ENCODE measurements around the gene SLC4A3. TPM values are rescaled to one million over a fixed set of nuclear protein-coding genes. Genes with fewer than 3 reads are reported as not detected.

SLC4A3 gene
- total RNA-seq, 1 experiment from 2014 or later: 7.3 TPM

DNA sequence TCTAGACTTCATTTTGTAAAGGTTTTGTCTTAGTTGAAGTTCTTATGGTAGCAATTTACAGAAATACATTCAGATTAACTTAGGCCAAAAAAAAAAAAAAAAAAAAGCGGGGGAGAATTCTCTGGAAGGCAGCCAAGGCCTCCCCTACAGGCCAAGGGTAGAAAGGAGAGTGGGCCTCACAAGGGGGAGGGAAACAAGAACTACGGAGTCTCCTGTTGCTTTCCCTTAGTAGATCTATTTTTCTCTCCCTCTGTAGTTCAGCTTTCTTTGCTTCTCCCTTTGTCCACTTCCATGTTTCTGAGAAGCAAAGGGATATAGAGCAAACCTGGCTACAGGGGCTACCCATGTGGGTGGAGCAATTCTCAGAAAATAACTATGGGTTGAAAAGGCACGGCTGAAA lies 32.2 kb upstream of the SLC4A3 start:
- Histone ChIP-seq H3K36me3 (ENCODE audit: low read depth) (no peaks in the 10 kb centered on the region), H3K4me2 (no peak overlapping the region), H3K79me2 (ENCODE audit: low read depth) (peaks cover 15% of the 10 kb centered on the region; the same call in 1 of the 2 replicates), H3K4me3 (no peak overlapping the region), H3F3A (ENCODE audit: insufficient read depth, low read depth) (peaks cover 25% of the 10 kb centered on the region), H3K27me3 (ENCODE audit: insufficient read depth, low read depth) (no peaks in the 10 kb centered on the region), H3K4me1 (replicated peaks; ENCODE audit: insufficient read depth) (peaks cover 19% of the 10 kb centered on the region), H2AFZ (no peak overlapping the region), H3K9me2 (ENCODE audit: insufficient read depth) (no peaks in the 10 kb centered on the region), H3K9me3 (ENCODE audit: insufficient read depth, low read depth) (no peaks in the 10 kb centered on the region), H3K27ac (no peak overlapping the region), H4K20me1 (ENCODE audit: insufficient read depth) (no peaks in the 10 kb centered on the region)
- no peak for DNase-seq
- intact Hi-C loops (cut with micrococcal nuclease; ENCODE audit: unreplicated experiment): no loop called here
- BruUV-seq (replicated peaks): no TSS peak
- CTCF ChIA-PET: interaction anchor here (0.7 kb wide), 1 partner anchor 24 kb away, joined by 5 read pairs; the partner anchor contains the start of gene OBSL1
- POLR2A ChIA-PET (ENCODE audit: unreplicated experiment): interaction anchor here (0.6 to 0.7 kb wide), 2 partner anchors 24 to 26 kb away, joined by 3 to 6 read pairs; no protein-coding TSS in a partner anchor
- TF ChIP-seq, protein P1, sequence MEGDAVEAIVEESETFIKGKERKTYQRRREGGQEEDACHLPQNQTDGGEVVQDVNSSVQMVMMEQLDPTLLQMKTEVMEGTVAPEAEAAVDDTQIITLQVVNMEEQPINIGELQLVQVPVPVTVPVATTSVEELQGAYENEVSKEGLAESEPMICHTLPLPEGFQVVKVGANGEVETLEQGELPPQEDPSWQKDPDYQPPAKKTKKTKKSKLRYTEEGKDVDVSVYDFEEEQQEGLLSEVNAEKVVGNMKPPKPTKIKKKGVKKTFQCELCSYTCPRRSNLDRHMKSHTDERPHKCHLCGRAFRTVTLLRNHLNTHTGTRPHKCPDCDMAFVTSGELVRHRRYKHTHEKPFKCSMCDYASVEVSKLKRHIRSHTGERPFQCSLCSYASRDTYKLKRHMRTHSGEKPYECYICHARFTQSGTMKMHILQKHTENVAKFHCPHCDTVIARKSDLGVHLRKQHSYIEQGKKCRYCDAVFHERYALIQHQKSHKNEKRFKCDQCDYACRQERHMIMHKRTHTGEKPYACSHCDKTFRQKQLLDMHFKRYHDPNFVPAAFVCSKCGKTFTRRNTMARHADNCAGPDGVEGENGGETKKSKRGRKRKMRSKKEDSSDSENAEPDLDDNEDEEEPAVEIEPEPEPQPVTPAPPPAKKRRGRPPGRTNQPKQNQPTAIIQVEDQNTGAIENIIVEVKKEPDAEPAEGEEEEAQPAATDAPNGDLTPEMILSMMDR (conservative IDR thresholded peaks at IDR 0.05): no peak
- no peak for TF ChIP-seq EZH2 (IDR thresholded peaks at IDR 0.05; ENCODE audit: low read depth)

DNA sequence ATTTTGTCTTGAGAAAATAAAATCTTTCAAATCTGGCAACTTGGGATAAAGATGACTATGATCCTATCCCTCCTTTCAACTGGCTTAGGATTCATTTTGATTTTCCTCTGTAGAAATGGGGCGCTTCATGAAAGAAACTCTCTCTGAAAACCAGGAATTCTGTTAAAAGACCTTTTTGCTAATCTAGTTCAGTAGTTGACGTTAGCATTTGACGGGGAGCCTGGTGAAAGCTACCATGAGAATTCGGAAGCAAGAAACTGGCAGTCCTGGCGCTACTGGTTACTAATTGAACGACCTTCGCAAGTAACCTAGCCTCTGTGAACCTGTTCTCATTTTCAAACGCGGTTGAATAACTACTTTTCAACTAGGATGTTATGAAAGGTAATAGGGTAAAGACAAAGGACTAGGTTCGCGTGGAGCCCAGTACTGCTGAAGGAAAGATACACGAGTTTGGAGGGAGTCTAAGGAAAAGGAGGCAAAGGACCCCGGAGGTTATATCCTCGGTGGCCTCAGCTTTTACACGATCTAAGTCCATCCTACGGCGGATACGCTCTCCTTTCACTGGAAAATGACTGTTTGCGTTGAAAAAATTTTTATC lies 30.4 kb upstream of the SLC4A3 start:
- peaks cover 25% of the 10 kb centered on the region for H3F3A ChIP-seq (ENCODE audit: insufficient read depth, low read depth)

More for the DNA sequence above, 30.4 kb upstream of the SLC4A3 start:
- Histone ChIP-seq H4K20me1 (ENCODE audit: insufficient read depth) (no peaks in the 10 kb centered on the region), H3K36me3 (ENCODE audit: low read depth) (no peaks in the 10 kb centered on the region), H2AFZ (peak overlapping the region; percentile 81), H3K4me2 (peak overlapping the region; percentile 95), H3K27me3 (ENCODE audit: insufficient read depth, low read depth) (no peaks in the 10 kb centered on the region), H3K9me2 (ENCODE audit: insufficient read depth) (no peaks in the 10 kb centered on the region), H3K4me1 (replicated peaks; ENCODE audit: insufficient read depth) (peaks cover 19% of the 10 kb centered on the region), H3K79me2 (ENCODE audit: low read depth) (peaks cover 15% of the 10 kb centered on the region; the same call in 1 of the 2 replicates), H3K27ac (peak overlapping the region; percentile 85), H3K9me3 (ENCODE audit: insufficient read depth, low read depth) (no peaks in the 10 kb centered on the region), H3K4me3 (peak overlapping the region; percentile 70)
- DNase-seq: no peak
- ChIA-PET POLR2A (ENCODE audit: unreplicated experiment) (interaction anchor here (0.6 to 1.3 kb wide), 10 partner anchors 25 to 738 kb away, joined by 3 to 9 read pairs (median 4); partner anchors contain the start of genes GLB1L, INHA, STK16 and TMEM198), CTCF (interaction anchor here (1.2 kb wide), 1 partner anchor 92 kb away, joined by 4 read pairs; no protein-coding TSS in a partner anchor)
- intact Hi-C loops (cut with micrococcal nuclease; ENCODE audit: unreplicated experiment): loop anchor here (1.0 to 2.0 kb wide), 4 partner anchors 25 to 92 kb away; partner anchors contain the start of genes CHPF and INHA
- BruUV-seq (replicated peaks): TSS peak; percentile 90
- TF ChIP-seq EZH2 (IDR thresholded peaks at IDR 0.05; ENCODE audit: low read depth): no peak
- TF ChIP-seq, protein P1 (conservative IDR thresholded peaks at IDR 0.05): no peak
